ENCODE measurements around the gene KIAA0753.
"Not testable (repeated sequence)": the region's sequence is repeated elsewhere in the genome, so short reads cannot be mapped to it uniquely, and the experiment has no call there.

Gene KIAA0753

DNA sequence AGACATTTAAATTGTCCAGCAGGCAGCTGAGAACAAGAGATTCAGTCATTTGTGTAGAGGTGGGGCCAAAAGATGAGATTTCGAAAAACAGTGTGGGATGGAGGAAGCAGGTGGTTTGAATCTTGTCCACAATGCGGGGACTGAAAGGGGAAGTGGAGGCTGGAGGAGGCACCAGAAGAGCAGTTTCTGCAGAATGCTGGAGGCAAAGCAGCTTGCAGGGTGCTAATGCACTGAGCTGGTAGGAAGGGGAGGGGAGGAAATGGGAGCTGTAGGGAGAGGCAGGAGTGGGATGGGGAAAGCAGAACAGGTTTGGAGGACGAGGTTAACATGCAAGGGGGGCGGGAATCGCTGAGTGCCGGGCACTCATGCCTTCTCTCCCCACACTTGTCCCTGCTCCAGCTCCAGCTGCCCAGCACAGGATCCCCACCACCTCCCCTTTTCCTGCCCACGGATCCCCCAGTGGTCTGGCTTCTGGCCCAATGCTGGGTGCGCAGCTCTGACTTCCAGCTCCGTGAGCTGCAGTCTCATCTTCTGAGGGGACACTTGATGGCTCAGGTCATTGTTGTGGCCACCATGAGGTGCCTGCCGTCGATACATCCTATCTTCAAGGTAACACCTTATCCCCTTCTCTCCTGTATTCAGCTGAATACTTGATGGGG lies 20.4 kb upstream of the KIAA0753 start:
- no peak overlapping the region for H3K4me3 ChIP-seq (ENCODE audit: low read length)
- TF ChIP-seq, protein P1, sequence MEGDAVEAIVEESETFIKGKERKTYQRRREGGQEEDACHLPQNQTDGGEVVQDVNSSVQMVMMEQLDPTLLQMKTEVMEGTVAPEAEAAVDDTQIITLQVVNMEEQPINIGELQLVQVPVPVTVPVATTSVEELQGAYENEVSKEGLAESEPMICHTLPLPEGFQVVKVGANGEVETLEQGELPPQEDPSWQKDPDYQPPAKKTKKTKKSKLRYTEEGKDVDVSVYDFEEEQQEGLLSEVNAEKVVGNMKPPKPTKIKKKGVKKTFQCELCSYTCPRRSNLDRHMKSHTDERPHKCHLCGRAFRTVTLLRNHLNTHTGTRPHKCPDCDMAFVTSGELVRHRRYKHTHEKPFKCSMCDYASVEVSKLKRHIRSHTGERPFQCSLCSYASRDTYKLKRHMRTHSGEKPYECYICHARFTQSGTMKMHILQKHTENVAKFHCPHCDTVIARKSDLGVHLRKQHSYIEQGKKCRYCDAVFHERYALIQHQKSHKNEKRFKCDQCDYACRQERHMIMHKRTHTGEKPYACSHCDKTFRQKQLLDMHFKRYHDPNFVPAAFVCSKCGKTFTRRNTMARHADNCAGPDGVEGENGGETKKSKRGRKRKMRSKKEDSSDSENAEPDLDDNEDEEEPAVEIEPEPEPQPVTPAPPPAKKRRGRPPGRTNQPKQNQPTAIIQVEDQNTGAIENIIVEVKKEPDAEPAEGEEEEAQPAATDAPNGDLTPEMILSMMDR (IDR thresholded peaks at IDR 0.05; ENCODE audit: insufficient read depth, low read depth, low read length, missing control alignments), result no peak
- no peak for DNase-seq (ENCODE audit: low read depth)

DNA sequence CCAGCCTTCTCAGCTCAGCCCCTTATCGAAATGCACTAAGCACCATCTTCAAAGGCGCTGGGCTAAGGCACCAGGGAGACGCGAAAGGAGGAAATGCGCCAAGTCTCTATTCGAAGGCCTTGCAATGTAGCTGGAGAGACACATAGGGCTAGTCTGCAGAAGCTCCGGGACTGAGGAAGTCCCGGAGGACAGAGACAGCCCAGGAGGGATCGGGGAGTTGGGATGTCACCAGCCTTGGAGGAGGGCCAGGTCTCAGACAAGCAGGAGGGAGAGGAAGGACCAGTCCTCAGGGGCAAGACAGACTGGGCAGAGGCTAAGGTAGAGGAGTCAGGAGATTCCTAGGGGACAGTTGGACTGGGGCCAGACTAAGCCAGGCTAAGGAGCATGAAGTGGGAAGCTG lies 19.6 kb upstream of the KIAA0753 start:
- TF ChIP-seq, protein P1 (IDR thresholded peaks at IDR 0.05; ENCODE audit: insufficient read depth, low read depth, low read length, missing control alignments), result no peak
- no peak for DNase-seq (ENCODE audit: low read depth)
- H3K4me3 ChIP-seq (ENCODE audit: low read length), result no peak overlapping the region

DNA sequence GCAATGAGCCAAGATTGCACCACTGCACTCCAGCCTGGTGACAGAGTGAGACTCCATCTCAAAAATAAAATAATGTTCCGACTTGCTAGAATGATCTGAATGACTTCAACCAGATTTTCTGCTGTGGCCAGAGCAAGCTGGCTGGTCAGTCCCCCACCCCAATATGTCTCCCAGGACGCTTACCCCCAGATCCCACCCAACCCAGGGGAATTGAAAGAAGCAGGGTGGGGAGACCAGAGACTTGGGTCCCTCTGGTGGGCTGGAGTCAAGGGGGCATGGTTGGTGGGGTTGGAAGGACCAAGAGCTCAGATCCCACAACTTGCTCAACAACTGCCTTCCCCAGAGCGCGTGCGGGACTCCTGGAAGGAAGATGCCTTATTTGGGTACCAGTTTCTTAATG lies 17.9 kb upstream of the KIAA0753 start:
- not testable (repeated sequence) for H3K4me3 ChIP-seq (ENCODE audit: low read length); DNase-seq (ENCODE audit: low read depth)

DNA sequence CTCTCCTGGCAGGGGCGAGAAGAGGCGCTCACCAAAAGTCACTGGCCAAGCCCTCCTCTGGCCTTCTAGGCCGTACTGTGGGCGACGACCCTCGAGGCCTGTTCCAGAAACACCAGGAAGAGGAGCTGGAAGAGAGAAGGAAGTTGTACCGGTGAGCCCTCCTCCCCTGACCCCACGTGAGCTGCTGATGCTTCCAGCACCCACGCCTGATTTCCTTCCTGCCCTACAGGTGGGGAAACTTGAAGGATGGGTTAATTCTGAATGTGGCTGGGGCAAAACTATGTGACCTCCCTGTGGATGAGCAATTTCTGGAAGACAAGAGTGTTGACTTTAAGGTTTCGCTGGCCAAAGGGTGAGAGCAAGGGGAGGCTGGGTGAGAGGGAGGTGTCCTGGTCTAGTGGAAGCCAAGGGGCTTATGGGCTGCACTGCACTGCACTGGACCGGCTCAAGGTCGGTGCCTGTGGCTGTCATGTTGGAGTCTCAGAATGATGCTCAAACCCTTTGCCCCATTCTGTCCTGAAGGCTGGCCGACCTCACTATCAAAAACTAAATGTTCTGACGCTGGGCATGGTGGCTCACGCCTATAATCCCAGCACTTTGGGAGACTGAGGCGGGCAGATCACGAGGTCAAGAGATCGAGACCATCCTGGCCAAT lies 17.2 kb upstream of the KIAA0753 start:
- TF ChIP-seq, protein P1 (IDR thresholded peaks at IDR 0.05; ENCODE audit: insufficient read depth, low read depth, low read length, missing control alignments), result no peak

DNA sequence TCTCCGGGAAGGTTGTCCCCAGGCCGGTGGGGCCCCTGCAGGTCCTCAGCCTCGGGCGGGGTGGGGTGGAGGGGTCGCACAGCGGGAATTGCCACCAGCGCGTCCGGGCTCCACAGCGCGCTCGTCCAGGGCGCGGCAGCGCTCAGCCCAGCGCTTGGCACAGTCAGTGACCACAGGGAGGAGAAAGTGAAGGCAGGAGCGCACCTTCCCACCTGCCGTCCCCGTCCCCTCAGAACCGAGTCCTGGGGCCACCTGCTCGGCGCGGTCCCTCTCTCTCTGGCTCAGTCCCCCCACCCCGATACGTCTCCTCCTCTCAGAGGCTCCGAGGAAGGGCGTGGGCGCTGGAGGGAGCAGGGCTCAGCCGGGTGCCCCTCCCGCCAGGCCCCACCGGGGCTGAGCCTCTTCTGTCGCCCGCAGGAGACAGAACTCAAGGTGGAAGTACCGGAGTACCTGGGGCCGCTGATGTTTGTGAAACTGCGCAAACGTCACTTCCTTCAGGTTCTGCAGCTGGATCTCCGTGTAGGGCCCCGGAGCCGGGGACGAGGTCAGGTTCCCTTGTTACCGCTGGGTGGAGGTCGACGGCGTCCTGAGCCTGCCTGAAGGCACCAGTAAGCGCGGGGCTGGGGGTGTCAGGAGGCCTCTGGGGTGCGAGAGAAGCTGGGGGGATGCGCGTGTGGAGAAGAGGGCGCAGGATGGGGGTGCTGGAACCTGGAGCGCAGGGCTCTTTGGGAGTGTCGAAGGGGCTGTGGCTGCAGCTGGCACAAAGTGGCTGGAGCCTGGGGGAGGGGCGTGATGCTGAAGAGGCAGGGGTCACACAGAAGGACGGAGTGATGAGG lies 16.5 kb upstream of the KIAA0753 start:
- peak overlapping the region; percentile 40 for H3K4me3 ChIP-seq (ENCODE audit: low read length)
- peak; percentile 45 for DNase-seq (ENCODE audit: low read depth)

More for the DNA sequence above, 17.2 kb upstream of the KIAA0753 start:
- peak overlapping the region; percentile 40 for H3K4me3 ChIP-seq (ENCODE audit: low read length)
- DNase-seq (ENCODE audit: low read depth), result no peak

DNA sequence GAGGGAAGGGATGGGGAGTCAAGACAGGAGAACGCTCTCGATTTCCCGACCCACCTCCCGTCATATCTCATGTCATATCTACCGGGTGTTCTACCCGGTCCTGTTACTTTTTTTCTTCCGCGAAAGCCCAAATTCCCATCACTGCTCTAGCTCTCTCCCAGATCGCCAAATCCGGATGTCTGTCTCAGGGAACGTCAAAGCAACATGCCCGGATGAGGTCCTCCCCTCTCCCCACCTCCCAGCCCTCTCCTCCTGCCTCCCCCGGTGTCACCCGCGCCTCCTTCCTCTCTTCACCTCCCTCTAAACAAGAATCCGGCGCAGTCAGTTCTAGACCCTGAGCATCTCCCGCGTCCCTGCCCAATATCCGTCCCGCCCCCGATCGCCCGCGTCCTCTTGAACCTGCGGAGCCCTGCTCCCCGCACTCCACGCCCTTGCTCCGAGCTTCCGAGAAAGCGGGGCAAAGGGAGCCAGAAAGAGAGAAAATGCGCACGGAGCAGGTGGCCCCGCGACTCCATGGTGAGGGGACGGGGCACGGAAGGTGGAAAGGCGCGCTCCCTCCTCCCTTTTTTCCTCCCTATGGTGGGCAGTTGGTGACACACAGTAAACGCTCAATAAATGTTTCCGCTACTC lies 15.3 kb upstream of the KIAA0753 start:
- H3K4me3 ChIP-seq (ENCODE audit: low read length), result peak overlapping the region; percentile 44
- DNase-seq (ENCODE audit: low read depth), result not testable (repeated sequence)

DNA sequence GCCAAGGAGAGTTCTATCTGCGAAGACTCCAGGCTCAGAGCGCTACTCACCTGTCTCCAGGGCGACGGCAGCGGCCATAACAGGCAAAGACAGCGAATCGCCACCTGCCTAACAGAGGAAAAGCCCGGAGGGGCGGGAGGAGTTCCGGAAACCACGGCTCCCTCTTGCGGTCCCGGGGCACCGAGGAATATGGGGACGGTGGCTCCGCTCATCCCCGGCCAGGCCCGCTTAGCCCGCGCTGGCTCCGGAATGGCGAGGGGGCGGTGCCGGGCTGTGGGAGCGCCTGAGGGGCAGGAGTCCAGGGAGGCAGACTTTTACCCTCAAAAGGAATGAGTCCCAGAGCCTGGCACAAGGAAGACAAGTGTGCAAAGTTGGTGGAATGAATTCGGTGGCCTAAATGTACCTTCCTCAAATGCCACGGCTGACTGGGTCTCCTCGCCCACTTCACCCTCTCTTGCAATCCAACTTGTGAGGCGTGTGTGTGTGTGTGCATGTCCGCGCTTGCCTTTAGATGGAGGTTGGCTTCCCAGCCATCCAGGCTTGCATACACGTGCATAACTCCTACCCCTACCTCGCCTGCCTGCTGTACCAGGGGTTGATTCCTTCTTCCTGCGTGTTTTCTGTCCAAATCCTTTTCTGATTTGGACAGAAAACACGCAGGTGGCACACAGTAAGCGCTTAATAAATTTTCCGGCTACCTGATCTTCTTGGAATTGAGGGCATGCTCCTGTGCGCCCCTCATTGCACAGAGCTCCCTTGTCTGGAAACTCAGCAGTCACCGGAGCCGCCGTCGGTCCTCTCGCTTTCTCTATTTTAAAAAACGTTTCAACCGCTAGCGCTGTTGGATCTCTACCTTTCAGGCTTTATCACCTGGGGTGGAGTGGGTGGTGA lies 14.6 kb upstream of the KIAA0753 start:
- DNase-seq (ENCODE audit: low read depth), result peak; percentile 92
- H3K4me3 ChIP-seq (ENCODE audit: low read length), result peak overlapping the region; percentile 44

More for the DNA sequence above, 14.6 kb upstream of the KIAA0753 start:
- TF ChIP-seq, protein P1 (IDR thresholded peaks at IDR 0.05; ENCODE audit: insufficient read depth, low read depth, low read length, missing control alignments), result peak; percentile 26

All from epithelial cell of esophagus (primary cell).